CD4-positive, alpha-beta T cell treated with Interleukin-17A for 4 hours (primary cell): Measurements from ENCODE around the gene ZNF438.
A peak's percentile ranks its signal among the peaks of the same experiment; 100 is the strongest.
"Not testable (repeated sequence)": the region's sequence is repeated elsewhere in the genome, so short reads cannot be mapped to it uniquely, and the experiment has no call there.

ENCODE experiments used
- DNase-seq: peaks from one replicate; pipeline ENCODE4 v3.0.0-alpha.2; 2020; ENCODE audit warnings: mixed read lengths

The ZNF438 gene

DNA sequence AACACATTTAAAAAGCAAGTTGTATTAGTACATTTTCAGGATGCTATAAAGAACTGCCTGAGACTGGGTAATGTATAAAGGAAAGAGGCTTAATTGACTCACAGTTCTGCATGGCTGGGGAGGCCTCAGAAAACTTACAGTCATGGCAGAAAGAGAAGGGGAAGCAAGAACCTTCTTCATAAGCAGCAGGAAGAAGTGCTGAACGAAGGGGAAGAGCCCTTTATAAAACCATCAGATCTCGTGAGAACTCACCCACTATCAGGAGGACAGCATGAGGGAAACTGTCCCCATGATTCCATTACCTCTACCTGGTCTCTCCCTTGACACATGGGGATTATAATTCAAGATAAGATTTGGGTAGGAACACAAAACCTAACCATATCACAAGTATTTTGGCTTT is 7.3 kb upstream of the ZNF438 start:
- DNase-seq = not testable (repeated sequence)

DNA sequence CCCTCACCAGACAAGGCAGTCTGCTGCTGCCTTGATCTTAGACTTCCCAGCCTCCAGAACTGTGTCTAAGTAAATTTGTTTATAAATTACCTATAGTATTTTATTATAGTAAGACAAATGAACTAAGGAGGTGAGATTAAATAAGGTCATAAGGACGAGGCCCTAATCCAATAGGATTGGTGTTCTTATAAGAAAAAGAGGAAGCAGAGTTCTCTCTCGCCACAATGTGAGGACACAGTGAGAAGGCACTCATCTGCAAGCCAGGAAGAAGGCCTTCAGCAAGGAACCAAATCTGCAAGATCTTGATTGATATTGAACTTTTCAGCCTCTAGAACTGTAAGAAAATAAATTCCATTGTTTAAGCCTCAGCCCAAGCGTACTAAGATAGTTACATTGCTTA is 6.1 kb upstream of the ZNF438 start:
- DNase-seq = no peak

DNA sequence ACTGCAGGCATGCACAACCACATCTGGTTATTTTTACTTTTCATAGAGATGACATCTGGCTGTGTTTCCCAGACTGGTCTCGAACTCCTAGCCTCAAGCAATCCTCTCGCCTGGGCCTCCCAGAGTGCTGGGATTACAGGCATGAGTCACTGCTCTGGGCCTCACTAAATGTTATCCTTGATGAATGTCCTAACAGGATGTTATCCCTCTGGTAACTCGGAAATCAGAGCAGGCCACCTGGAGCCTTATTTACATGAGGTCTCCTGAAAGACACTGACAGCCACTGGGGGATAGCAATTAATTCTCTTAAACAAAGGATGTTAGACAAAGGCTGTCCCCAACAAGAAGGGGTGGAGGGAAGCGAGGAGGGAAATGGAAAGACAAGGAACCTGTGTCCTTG is 4.5 kb upstream of the ZNF438 start:
- no peak for DNase-seq

DNA sequence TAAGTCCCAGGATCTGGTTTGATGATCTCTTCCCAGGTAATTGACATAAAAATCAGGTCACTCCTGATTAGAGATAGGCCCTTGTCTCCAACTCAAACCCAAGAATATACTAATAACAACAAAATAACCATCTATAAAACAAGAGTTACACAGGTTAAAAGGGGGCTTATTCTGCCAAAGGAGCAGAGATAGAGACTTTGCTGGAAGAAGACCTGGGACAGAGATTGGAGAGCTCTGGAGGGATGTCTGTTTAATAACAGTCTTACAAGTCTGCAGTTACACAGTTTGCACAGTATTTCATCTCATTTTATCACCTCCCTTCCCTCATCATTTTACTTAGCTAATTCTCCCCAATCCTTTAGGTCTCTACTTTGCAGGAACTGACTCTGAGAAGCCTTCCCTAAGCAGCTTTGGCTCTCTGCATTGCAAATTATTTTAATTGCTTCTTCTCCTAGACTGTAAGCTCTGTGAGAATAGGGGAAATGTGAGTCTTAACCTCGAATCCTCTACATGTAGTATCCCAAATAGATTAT is 3.7 kb upstream of the ZNF438 start:
- no peak for DNase-seq

DNA sequence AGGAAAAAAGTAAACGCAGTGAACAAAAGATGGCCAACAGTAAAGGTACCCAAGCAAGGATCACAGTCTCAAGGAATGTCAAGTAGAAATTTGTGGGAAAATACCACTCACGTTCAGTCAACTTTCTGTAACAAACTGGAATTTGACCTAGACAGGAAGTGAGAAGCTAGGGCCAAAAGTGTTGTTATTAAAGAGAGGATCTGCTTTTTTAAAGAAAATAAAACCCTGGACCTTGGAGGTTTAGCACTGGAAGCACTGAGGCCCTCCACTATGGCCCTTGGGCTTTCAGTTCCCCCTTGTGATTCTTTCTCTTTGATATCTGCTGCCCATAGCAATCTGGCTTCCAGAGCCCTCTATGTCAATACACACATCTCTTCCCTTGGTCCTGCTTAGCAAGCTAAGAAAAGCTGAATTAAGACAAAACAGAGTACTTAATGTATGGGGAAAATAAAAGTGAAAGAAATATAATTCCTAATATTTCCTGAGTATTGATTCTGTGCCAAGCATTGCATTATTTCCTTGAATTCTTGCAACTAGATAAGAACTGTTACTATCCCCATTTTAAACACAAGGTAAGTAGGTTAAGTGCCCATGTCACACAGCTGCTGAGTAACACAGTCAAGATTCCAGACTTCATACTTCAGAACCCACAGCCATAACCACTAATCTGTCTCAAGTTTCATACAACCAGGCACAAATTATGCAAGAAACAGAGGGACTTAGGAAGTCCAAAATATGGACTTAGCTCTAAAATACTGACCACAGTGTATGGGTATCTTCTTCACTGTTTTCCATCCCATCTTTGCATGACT is 2.6 kb upstream of the ZNF438 start:
- DNase-seq = no peak

DNA sequence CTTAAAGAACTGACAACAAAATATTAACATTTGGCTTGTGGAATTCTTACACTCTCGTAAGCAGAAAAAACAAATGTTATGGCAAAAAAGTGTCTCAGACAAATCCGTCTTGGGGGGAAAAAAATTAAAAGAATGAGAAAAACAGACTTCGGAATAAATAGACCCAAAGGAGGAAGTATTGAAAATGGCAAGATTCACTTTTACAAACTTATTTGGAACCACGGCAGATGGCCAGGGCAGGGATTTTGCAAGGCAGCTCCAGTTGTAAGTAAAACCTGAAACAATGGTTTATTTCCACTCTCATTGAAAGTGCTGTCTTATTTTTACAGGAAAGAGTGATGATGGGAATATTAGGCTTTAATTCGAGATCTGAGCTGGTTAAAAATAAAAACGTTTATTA is 1.5 kb upstream of the ZNF438 start:
- DNase-seq = no peak

DNA sequence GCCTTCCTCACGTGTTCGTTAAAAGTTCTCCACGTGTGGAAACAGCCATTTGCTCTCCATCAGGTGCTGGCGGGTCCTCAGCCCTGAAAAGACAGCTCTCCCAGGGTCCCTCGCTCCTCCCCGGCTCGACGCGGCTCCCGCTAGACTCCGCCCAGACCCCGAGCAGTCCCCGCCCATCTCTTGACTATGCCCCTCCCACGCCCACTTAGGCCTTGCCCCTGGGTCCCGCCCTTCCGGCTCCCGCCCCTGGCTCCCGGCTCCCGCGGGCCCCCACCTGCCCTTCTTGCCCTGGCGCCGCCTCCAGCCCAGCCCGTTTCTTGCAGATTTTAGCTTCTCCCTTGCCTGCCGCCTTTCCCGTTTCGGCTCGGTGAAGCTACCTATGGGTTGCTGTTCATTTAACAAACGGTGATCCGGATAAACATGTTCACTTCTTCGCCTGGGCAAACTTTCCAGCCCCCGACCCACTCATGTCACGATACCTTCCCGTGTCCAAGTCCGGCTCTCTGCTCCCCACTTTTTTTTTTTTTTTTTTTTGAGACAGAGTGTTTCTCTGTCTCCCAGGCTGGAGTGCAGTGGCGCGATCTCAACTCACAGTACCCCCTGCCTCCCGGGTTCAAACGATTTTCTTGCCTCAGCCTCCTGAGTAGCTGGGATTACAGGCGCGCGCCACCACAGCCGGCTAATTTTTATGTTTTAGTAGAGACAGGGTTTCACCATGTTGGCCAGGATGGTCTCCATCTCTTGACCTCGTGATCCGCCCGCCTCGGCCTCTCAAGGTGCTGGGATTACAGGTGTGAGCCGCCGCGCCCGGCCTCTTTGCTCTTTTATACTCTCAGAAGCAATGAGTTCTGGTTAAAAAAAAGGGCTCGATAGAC is 830 bp upstream of the ZNF438 start:
- DNase-seq = peak; percentile 96

DNA sequence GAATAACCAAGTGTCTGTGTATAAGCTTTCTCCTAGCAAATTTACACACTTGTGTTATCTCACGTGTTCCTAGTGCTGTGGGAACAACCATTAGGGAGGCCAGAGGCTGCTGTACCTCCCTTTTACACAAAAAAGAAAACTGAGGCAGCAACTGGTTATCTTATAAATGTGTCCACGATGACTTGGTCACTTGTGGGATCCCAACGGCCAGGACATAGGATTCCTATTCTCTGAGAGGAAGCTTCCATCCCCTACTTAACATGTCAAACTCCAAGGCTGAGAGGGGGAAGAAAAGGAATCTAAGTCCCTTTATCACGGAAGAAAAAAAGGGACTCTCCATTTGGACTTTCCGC is 484 bp downstream of the ZNF438 start:
- no peak for DNase-seq

DNA sequence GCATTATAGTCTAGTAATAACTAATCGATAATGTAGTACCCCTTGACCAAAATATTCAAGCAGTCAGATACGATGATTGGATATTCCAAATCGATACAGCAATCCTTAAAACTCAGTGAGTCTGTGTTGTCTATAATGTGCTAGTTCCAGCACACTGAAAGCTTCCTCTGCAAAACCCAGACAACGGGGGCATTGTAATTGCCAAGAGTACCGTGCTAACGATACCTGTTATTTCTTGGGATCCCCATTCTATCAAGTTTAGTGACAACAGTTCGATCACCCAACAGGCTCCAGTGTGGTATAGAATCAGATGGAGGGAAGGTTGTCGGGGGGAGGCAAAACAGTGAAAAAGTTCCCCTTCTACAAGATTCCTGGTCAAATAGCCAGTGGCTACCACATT is 865 bp downstream of the ZNF438 start:
- DNase-seq = no peak

DNA sequence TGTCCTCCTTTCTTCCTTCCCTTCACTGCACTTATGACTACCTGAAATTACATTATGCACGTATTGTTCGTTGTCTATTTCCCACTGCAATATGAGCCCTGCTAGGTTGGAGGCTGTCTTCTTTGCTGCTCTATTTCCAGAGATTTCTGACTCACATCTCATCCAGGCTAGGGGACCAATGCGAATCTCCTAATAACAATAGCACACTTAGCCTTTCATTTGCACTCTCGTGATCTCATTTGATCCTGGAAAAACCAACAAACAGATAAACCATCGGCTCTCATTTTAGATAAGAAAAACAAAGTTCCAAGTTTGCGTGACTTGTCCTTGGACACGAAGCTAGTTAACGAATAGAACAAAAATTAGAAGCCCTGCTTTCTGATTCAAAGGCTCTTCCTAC is 1.4 kb downstream of the ZNF438 start:
- no peak for DNase-seq

DNA sequence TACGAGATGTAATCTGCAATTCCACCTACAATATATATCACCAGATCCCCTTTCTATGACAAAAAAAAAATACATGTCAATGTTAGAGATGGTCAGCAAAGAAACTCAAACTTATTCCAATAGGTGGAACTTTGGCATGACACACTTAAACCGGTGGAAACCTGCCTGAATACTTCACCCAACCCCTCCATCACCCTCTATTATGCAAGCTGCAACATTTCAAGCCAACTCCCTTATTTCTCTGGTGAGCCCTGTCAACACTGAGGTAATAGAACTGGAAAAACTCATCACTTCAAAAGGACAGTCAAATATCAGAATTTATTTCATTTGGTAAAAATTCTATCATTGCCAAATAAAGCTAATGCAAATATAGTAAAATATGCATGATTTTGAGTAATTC is 3.6 kb downstream of the ZNF438 start:
- no peak for DNase-seq

DNA sequence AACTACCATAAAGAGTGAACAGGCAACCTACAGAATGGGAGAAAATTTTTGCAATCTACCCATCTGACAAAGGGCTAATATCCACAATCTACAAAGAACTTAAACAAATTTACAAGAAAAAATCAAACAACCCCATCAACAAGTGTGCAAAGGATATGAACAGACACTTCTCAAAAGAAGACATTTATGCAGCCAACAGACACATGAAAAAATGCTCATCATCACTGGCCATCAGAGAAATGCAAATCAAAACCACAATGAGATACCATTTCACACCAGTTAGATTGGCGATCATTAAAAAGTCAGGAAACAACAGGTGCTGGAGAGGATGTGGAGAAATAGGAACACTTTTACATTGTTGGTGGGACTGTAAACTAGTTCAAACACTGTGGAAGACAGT is 5.4 kb downstream of the ZNF438 start:
- not testable (repeated sequence) for DNase-seq

DNA sequence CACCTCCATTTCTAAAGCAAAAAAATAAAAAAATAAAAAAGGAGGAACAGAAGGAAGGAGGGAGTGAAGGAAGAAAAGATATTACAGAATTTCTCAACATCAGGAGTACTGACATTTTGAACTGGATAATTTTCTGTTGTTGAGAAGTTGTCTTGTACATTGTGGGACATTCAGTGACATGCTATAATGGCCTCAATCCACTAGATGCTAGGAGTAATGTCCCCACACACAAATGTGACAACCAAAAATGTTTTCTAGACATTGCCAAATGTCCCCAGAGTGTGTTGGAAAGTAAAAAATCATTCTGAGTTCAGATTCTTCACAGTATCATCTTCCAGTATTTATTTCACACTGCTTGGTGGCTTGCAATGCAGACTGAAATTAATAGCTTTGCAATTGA is 6.5 kb downstream of the ZNF438 start:
- no peak for DNase-seq

DNA sequence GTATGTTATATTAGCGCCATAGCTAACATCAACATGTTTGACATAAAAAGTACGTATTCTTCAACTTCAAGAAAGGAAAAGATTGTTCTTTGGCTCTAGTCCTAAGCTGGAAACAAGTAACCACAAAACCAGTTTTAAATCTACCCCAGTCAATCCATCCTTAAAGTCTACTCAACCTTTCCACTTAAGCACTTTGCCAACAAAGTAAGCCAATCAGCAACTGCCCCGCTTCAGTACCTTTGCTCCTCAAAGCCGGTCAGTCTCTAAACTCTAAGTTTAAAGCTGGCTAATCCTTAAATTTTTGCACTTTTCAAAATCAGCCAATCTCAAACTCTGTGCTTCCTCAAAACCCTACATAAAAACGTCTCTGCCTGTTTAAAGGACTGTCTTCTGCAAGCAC is 8.1 kb downstream of the ZNF438 start:
- DNase-seq = no peak

DNA sequence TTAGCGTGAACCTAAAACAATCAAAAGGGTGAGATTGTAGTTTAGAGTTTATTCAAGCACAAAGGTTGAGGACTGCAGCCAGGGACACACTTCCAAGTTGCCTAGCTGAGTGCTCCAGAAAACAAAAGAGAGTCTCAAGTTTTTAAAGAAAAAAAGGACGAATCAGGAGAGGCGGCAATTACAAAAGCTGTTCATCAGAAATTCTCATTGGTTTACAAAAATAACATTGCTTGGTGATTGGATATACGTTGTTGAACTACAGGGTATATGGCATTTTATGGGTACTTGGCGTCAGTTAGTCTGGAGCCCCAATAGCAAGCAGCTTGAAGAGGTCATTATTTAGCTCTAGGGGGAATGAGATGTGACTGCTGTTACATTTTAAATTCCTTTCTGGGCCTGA is 11.5 kb downstream of the ZNF438 start:
- DNase-seq = no peak

DNA sequence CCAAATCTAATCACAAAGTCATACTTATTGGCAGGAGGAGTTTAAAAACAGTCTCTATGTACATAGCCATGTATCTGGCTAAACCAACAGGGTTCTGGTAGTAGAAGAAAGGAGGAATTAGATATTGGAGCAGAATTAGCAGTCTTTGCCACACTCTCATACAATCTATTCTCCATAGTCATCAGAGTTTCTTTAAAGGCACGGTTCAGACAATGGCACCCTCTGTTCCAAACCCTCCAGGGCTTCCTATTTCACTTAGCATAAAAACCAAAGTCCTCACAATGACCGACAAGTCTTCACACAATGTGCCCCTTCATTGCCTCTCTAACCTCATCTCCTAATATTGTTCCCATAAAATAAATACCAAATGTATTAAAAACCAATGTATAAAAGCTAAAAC is 12.7 kb downstream of the ZNF438 start:
- no peak for DNase-seq

DNA sequence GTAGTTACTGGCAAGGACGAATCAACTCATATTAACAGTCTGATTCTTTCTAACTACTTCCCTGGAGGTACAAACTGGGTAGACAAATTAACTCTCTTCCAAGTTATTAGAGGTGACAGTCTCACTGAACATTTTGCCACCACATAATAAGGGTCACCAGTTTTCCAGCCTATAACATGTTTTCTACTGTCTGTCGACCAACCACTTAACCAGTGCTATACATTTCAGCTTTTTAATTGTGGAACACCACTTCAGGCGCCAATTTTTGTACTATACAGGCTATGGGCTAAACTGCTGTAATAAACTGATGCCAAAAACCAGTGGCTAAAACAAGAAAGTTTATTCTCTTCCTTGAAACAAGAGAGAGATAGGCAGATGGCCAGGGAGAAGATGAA is 13.3 kb downstream of the ZNF438 start:
- DNase-seq = no peak

DNA sequence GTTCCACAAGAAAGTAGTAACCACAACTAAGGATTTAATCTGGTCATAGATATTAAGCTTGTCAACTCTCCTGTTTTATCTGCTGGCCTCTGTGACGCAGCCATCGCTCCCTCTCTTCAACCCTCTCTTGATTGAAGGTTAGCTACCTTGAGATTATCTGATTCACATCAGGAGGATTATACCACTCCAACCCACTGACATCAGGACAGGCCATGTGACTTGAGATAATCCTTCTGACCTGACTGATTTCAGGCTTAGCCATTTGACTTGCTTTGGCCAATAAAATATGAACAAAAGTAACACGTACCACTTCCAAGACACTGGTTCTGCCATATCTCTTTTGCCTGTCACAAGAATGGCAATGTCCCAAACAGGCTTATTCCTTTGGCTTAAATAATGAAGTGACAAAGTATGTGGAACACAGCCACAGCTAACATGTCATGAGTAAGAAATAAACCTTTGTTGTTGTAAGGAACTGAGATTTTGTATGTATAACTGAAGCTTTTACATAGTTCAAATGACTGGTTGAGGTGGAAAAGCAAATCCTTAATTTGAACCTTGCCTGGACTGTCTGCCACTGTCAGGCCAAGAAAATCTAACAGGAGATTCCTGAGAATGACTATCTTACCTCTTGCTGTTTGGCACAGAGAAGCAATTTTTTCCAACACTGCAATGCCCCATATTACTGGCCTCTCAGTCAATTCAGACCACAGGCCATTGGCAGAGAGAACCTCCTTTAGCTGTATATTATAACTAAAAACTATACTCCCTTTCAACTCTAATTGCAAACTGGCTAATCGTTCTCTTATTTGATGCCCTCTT is 13.9 kb downstream of the ZNF438 start:
- DNase-seq = no peak

DNA sequence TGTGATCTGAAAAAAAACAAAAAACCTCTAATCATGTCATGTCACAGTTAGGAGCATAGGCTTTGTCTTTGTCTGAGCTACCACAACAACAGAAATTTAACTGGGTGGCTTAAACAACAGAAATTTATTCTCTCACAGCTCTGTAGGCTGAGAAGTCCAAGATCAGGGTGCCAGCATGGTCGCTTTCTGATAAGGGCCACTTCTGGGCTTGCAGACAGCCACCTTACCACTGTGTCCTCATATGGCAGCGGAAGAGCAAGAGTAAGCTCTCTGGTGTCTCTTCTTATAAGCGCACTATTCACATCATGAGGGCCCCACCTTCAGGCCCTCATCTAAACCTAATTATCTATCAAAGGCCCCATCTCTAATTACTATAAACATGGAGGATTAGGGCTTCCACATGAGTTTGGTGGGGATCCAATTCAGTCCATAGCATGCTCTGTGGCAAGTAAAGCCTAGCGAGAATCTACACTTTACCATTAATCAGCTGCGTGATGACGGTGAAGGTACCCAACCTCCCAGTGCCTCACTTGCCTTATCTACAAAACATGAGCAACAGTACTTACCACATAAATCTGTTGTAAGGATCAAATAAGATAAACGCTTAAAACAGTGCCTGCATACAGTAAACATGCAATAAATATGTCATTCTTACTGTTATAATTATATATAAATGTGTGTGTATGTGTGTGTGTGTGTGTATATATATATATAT is 17.3 kb downstream of the ZNF438 start:
- DNase-seq = no peak

DNA sequence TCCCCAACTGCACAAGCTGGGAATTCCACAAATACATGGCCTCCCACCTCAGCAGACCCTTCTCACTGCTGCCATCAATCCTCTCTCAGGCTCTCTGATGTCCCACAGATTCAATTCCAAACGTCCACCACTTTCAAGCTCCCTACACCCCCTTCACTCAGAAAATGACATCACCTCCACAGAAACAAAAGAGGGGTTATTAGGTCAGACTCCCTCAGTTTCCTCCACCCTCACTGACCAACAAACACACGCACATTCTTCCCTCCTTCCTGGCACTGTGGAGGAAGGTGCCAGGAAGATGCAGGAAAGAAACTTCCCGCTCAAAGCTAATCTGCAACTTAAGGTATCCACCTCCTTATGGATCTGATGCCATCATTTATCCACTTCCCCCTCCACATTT is 18.3 kb downstream of the ZNF438 start:
- no peak for DNase-seq

DNA sequence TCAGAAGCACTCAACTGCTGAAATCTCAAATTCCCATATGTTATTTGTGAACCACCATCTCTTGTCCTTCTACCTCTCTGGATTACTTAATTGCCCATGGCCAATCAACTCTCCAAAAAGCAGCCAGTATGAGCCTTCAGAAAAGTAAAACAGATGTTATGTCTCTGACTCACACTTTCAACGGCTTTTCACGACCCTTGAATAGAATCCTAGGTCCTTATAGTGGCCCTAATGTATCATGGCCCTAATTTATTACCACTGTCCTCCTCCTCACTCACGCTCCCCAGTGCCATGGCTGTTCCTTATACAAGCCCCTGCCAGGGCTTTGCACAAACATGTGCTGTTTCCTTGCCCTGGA is 20.0 kb downstream of the ZNF438 start:
- no peak for DNase-seq

DNA sequence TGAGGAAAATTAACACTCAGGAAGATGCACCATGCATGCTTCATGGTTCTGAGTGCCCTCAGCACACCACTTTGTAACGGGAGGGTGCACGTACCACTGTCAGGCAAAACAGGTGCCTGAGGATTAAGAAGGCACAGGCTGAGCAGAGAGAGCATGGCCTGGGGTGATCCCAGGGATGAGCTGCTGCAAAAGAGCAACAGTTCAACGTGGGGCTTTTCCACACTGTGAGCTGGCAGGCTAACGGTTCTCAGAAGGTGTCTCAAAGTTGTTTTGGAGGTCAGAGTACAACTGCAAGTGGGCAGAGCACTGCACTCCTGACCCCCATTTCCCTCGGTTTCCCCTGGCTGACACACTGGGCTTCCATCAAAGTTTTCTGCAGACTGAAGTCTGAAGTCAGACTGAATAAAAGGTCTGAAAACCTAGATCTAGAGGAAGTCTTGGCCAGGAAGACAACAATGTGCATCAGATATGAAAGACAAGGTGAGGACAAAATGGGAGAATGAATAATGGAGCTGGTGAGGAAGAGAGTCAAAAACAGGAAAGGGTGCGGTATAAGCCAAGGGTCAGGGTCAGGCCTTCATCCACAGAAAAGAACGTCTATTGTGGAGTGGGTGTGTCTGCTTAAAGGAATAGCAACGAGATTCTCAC is 20.5 kb downstream of the ZNF438 start:
- DNase-seq = no peak
